CD4-positive, alpha-beta T cell treated with Interleukin-17A for 1 hour (primary cell): ENCODE results near the gene SLIT2.

Experiments used
- DNase-seq: peaks from one replicate; pipeline ENCODE4 v3.0.0-alpha.2; 2020

SLIT2 gene

GRCh38 chr4:20266215-20267082 lies 14.7 kb downstream of the SLIT2 start:
- no peak for DNase-seq

DNA sequence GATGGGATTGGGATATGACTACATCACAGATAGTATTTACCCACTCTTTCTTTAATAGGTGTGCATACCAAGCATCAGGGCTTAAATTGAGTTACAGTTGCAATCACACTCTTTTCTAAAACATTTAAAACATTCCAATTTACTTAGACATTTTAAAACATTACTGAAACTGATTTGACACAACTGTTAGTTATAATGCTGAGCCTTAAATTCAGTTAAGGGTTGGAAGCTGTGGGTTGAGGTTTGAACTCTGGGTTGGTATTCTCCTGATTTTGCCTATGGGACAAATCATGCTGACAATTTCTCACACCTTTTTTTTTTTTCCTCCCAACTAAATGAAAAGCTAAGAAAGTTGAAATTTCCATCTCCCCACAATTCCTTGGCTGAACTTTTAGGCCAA lies 16.3 kb downstream of the SLIT2 start:
- no peak for DNase-seq

DNA sequence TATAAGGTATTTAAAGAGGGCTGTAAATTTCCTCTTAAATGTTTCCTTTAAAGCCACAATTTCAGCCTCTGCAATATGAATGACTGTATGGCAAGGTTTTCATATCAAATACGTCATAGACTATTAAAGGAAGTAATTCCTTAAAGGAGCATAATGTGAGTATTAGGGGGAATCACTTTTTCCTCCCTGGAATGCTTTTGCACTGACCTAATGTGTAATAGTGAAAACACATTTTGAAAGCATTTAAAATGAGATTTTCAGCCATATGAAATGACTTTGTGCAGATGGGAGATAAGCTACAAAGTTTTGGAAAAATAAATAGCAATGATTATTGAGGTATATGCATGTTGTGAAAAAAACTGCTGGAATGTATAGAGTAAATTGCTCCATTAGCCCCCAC lies 17.6 kb downstream of the SLIT2 start:
- DNase-seq, result no peak

DNA sequence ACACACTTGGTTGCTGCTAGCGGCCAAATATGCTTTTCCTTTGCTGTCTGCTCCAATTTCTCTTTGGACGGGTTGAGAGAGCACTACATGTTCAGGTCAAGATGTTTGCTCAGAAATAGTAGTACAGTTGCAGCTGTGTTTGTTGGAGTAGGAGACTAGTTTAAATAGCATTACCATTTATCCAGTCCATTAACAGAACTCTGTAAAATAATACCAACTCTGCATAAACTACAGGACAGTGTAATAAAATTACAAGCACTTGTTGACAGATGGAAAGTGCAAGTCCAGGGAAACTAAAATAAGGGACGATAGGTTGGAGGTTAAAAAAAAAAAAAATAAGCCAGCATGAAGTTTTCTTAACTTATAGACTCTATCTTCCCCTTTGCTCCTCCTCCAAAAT lies 20.2 kb downstream of the SLIT2 start:
- DNase-seq, result no peak

- DNase-seq, result no peak
Observed at GRCh38 chr4:20272411-20272872, 20.7 kb downstream of the SLIT2 start.

DNA sequence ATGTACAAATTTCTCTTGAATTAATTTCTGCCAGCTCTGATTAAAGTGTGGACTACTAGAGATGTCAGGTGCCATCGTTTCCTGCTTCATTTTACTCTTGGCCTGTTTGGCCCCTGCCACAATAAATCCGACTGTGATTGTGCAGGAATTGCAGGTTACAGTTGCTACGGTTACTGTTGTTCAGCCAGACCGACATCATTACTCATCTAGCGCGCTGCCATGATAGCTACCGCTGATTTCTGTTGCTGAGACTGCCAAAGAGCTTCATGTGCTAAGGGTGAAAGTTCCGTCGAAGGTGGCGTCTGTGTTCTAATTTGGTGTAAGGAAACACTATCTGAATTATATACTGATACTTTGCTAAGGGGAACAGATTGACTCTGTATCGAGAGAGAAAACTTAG lies 22.1 kb downstream of the SLIT2 start:
- no peak for DNase-seq

- no peak for DNase-seq
Observed at GRCh38 chr4:20276848-20277247, 25.1 kb downstream of the SLIT2 start.

DNA sequence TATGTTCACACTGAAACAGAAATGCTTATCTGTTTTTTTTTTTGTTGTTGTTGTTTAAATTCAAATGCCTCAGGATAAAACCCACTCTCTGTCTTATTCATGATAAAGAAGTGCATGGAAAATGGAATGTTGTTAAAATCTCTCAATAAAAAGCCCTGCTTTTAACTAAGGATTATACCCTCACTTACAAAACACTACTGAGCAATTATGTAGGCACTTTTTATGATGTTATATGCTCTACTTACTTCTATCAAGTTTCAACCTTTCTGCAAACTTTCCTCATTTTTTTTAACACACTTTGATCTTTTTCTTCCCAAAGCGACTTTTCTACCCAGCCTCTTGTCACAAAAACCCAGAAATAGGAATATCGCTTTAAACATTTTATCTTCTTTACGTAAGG lies 26.5 kb downstream of the SLIT2 start:
- DNase-seq, result no peak

DNA sequence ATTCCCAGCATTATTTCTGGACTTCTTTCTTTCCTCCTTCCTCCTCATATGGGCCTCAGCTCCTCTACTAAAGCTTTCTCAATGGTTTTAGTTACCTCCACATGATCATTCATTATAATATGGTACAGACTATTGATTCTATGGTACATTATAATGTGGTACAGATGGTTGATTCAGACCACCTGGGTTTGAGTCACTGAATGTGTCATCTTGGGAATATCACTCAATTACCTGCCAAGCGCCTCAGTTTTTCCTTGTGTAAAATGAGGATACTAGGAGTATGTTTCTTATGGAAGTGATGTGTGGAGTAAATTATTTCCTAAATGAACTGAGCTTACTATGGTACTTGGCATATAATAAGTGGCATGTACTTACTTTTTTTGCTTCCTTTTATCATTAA lies 27.7 kb downstream of the SLIT2 start:
- no peak for DNase-seq

- DNase-seq, result no peak
Observed at GRCh38 chr4:20281453-20281852, 29.7 kb downstream of the SLIT2 start.

DNA sequence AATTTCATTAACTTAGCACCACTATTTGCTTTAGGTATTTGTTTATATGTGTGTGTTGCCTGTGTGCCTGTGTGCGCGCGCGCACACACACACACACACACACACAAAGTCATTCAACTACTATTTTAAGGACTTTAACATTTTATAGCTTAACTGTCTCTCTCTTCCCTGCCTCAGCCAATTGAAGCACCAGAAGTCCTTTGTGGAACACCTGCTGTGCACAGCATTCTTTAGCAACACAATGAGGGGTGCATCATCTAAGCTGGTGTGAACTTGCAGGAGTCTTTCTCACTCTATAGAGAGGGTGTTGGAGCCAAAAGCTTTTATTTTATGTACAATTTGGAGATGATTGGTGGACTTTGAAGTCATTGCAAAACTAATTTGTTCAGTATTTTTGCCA lies 31.3 kb downstream of the SLIT2 start:
- DNase-seq, result no peak

- no peak for DNase-seq
Observed at GRCh38 chr4:20284990-20285389, 33.3 kb downstream of the SLIT2 start.

DNA sequence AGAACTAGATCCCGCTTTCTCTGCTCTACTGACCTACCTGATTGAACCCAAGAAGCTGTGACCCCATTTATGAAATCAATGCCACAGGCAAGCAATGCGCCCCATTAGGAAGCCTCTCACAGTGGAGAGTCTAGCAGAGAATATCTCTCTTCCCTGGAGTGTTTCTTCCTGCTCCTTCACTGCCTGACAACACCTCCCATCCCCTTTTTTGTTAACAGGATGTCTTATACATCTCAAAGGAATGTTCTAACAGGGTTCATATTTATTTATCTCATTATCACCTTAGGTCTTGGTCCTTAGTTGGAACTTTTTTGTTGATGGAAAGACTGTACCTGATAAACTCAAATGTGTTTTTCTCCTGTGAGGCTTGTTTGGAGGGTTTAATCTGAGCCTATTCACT lies 35.5 kb downstream of the SLIT2 start:
- no peak for DNase-seq

- DNase-seq, result no peak
Observed at GRCh38 chr4:20288047-20288650, 36.4 kb downstream of the SLIT2 start.

DNA sequence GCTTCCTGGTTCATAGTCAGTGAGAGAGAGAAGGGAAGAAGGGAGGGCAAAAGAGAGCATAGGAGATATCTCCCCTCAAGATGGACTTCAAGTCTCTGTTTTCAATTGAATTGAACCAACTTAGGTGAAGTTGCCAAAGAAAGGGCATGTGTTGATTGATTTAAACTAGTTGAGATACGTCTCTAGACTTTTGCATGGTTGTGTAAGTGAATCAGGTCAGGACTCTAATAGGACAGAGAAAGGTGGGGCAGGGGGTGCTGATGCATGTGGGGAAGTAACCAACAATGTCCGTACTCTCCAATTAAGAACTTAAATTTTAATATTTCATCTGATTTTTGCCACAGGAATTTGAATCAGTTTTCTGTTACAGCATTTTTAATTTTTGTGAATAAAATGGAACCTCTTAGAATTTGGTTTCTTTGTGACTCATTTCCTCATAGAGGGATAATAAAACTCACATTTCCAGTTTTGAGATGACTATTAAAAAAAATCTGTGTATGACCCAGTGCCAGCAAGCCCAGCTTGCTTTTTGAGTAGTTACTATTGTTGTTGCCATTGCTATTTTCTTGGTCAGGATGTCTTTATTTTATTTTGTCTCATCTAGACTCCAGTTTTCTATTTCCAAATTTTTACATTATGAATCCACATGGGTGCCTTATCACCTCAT lies 37.3 kb downstream of the SLIT2 start:
- DNase-seq, result no peak

GRCh38 chr4:20289782-20290181 lies 38.1 kb downstream of the SLIT2 start:
- no peak for DNase-seq

- no peak for DNase-seq
Observed at GRCh38 chr4:20292739-20293138, 41.0 kb downstream of the SLIT2 start.

DNA sequence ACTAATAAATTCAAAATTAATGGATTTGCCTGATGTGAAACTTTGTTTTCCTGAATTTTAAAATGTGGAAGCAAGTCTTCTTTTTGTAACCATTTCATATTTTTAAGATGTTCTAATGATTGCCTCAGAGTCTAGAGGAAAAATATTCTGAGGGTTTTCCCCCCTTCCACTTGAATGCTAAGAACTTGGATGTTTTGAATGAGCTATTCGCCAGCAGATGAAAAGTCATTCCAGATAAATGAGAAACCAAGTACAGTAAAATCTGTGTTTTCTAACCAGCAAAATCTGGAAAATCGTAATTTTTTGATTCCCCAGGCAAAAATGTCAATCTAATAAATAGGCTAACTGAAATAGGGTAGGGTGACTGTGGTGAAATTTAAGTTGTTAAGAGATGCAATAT lies 45.6 kb downstream of the SLIT2 start:
- DNase-seq, result no peak

GRCh38 chr4:20297783-20298182 lies 46.1 kb downstream of the SLIT2 start:
- DNase-seq, result no peak

DNA sequence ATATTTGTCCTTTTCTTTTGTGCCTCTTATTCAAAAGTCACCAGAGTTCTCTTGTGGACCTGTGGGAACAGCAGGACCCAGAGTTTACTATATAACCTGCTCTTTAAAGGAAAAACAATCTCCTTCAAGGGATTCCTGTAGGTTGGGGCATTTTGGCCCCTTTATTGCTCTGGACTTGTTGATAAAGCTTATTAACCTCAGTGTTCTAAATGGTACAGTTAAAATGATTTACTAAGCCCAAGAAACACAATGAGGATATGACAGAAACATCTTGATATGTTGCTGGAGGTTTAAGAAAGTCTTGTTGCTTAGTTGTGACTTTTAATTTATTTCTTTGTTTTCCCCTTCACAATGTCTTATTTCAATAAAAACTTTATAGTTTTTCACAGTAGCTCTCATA lies 46.8 kb downstream of the SLIT2 start:
- DNase-seq, result no peak

- DNase-seq, result no peak
Observed at GRCh38 chr4:20298986-20299385, 47.3 kb downstream of the SLIT2 start.

GRCh38 chr4:20299515-20299914 lies 47.8 kb downstream of the SLIT2 start:
- DNase-seq, result no peak

GRCh38 chr4:20301161-20301560 lies 49.5 kb downstream of the SLIT2 start:
- no peak for DNase-seq
